PFSK-1 (cell line): ENCODE measurements around the gene RNF144B.

ENCODE experiments used
- POLR2AphosphoS5 ChIP-seq: IDR thresholded peaks from 2 replicates; pipeline ENCODE4 v1.6.1; 2012; ENCODE audit warnings: low read depth, mild to moderate bottlenecking, control low read depth, low read length, moderate library complexity
- TAF1 ChIP-seq: IDR thresholded peaks from 2 replicates; pipeline ENCODE4 v1.6.1; 2012; ENCODE audit warnings: low read length, control low read depth, borderline replicate concordance; ENCODE audit not compliant: insufficient read depth

GRCh38 chr6:18393698-18394097 lies 6.5 kb downstream of the RNF144B start:
- TF ChIP-seq TAF1, result no peak
- no peak for TF ChIP-seq POLR2AphosphoS5
